ENCODE measurements around the gene HIVEP3. TPM values are rescaled to one million over a fixed set of nuclear protein-coding genes. Genes with fewer than 3 reads are reported as not detected.

HIVEP3 gene
- total RNA-seq, 1 experiment from 2014 or later, result 1.4 TPM

DNA sequence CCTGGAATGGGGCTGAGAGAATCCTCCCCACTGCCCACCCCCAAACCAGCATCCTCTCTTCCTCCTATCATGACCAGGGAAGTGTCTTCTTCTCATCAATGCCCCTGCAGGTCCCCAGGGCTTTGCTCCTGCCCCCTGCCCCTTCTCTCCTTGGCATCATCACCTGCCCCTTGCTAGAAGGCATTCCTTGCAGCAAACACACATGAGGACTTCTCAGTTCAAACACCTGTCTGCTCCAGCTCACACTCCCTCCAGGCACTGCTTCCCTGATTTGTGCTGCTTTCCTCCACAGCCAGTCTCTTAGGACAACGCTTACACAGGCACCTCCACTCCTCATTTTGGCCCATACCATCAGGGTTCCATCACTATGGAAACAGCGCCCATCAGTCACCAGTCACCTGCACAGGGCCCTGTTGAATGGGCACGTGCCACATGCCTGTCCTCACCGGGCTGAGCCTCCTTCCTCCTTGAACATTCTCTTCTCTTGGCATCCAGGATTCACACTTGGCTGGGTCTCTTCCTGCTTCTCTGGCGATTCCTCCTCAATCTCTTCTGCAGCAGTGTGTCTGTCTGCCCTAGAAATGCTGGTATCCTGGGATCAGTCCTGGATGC, 352.3 kb downstream of the HIVEP3 start:
- DNase-seq, result no peak
- Histone ChIP-seq H3K79me2 (ENCODE audit: insufficient read depth, low read length) (no peaks in the 10 kb centered on the region), H3K23me2 (ENCODE audit: insufficient read length, low read depth, low read length, poor library complexity, severe bottlenecking) (no peaks in the 10 kb centered on the region), H3K4me2 (ENCODE audit: insufficient read depth, insufficient read length, low read length) (no peak overlapping the region), H2BK120ac (ENCODE audit: low read depth, low read length, poor library complexity, severe bottlenecking) (no peak overlapping the region), H4K8ac (replicated peaks; ENCODE audit: insufficient read length, low read depth, low read length) (no peak overlapping the region), H3K27ac (ENCODE audit: insufficient read length, low read depth, low read length) (no peak overlapping the region), H3K56ac (ENCODE audit: insufficient read length, low read depth, low read length) (no peak overlapping the region), H4K91ac (ENCODE audit: insufficient read length, low read depth, low read length) (no peak overlapping the region), H4K5ac (ENCODE audit: insufficient read length, low read depth, low read length) (no peak overlapping the region), H2BK5ac (ENCODE audit: insufficient read length, low read length) (no peak overlapping the region), H3K79me1 (ENCODE audit: insufficient read depth, low read depth, low read length, poor library complexity, severe bottlenecking) (no peaks in the 10 kb centered on the region), H3K27me3 (ENCODE audit: insufficient read depth, low read length) (no peaks in the 10 kb centered on the region), H3T11ph (ENCODE audit: low read length) (no peak overlapping the region), H4K20me1 (ENCODE audit: control insufficient read depth, insufficient read depth, insufficient read length) (no peaks in the 10 kb centered on the region), H2AFZ (ENCODE audit: low read length) (no peak overlapping the region), H2BK20ac (ENCODE audit: low read depth, low read length, poor library complexity, severe bottlenecking) (no peak overlapping the region), H3K9ac (ENCODE audit: extremely low read depth, insufficient read length, low read length) (no peak overlapping the region), H3K18ac (ENCODE audit: insufficient read length, low read depth, low read length) (no peak overlapping the region), H3K4me1 (ENCODE audit: insufficient read depth, low read length) (no peaks in the 10 kb centered on the region), H2BK15ac (ENCODE audit: low read depth, low read length) (no peak overlapping the region), H3K23ac (ENCODE audit: insufficient read length, low read depth, low read length) (no peak overlapping the region), H3K4ac (ENCODE audit: low read depth, low read length) (no peak overlapping the region), H2BK12ac (ENCODE audit: insufficient read length, low read depth, low read length) (no peak overlapping the region), H3K9me3 (ENCODE audit: control insufficient read depth, low read depth, low read length) (no peaks in the 10 kb centered on the region), H3K14ac (ENCODE audit: insufficient read depth, low read length) (no peak overlapping the region), H2AK5ac (ENCODE audit: insufficient read length, low read length) (no peak overlapping the region)
- Mint-ChIP-seq H3K9me3 (no peaks in the 10 kb centered on the region), H3K27me3 (ENCODE audit: low read depth) (peaks cover 33% of the 10 kb centered on the region), H3K27ac (no peak overlapping the region), H3K4me3 (no peak overlapping the region), H3K36me3 (ENCODE audit: insufficient read depth in 1 of 3, low read depth in 3 of 3) (no peaks in the 10 kb centered on the region), H3K4me1 (peaks cover 0 to 8% of the 10 kb centered on the region in 2 experiments; a peak in 3 of 4 replicates)
- WGBS (ENCODE audit: extremely low coverage, insufficient read length, low lambda C conversion rate), result no CpG with 5 or more reads among the region's 5 CpGs
- TF ChIP-seq, protein P1, sequence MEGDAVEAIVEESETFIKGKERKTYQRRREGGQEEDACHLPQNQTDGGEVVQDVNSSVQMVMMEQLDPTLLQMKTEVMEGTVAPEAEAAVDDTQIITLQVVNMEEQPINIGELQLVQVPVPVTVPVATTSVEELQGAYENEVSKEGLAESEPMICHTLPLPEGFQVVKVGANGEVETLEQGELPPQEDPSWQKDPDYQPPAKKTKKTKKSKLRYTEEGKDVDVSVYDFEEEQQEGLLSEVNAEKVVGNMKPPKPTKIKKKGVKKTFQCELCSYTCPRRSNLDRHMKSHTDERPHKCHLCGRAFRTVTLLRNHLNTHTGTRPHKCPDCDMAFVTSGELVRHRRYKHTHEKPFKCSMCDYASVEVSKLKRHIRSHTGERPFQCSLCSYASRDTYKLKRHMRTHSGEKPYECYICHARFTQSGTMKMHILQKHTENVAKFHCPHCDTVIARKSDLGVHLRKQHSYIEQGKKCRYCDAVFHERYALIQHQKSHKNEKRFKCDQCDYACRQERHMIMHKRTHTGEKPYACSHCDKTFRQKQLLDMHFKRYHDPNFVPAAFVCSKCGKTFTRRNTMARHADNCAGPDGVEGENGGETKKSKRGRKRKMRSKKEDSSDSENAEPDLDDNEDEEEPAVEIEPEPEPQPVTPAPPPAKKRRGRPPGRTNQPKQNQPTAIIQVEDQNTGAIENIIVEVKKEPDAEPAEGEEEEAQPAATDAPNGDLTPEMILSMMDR (conservative IDR thresholded peaks at IDR 0.05), result no peak

Data from H9 (cell line).